Measurements from ENCODE around the gene POLD4. TPM values are rescaled to one million over a fixed set of nuclear protein-coding genes. Genes with fewer than 3 reads are reported as not detected.

POLD4 gene
- total RNA-seq, 1 experiment from 2014 or later: 19.5 TPM

DNA sequence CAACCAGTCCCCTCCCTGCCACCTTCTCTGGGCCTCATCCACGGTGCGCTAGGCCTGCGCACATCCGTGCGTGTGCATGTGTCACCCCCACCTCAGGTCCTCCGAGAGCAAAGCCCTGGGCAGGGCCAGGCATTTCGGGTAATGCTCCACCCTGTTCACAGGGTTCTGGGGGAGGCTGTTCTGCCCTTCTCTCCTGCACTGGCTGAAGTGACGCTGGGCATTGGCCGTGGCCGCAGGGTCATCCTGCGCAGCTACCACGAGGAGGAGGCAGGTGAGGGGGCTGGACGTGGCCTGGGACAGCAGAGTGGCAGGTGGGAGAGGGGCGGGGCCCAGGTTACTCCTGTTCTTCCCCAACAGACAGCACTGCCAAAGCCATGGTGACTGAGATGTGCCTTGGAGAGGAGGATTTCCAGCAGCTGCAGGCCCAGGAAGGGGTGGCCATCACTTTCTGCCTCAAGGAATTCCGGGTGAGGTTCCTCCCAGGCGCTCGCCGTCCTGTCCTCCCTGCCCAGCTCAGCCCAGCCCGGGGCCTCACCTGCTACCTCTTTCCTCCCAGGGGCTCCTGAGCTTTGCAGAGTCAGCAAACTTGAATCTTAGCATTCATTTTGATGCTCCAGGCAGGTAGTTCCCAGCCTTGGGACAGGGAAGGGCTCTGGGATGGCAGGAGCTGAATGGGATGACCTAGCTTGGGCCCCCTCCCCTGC is 42.4 kb upstream of the POLD4 start:
- no peak overlapping the region for H3K18ac ChIP-seq (ENCODE audit: insufficient read length, low read depth, low read length)
- peaks cover 23 to 26% of the 10 kb centered on the region in 2 experiments for H3K4me1 Mint-ChIP-seq
- H2BK120ac ChIP-seq (ENCODE audit: low read depth, low read length, poor library complexity, severe bottlenecking): no peak overlapping the region
- peaks cover 3% of the 10 kb centered on the region; the same call in 1 of the 2 replicates for H3K79me2 ChIP-seq (ENCODE audit: insufficient read depth, low read length)
- peaks cover under 1% of the 10 kb centered on the region; the same call in 1 of the 2 replicates for H3K4me1 ChIP-seq (ENCODE audit: insufficient read depth, low read length)
- no peak overlapping the region for H4K8ac ChIP-seq (replicated peaks; ENCODE audit: insufficient read length, low read depth, low read length)
- no peak overlapping the region; the same call in 1 of the 2 replicates for H3K14ac ChIP-seq (ENCODE audit: insufficient read depth, low read length)
- H3K36me3 Mint-ChIP-seq (ENCODE audit: insufficient read depth in 1 of 3, low read depth in 3 of 3): peaks cover 21 to 57% (median 51%) of the 10 kb centered on the region in 3 experiments
- no peak overlapping the region for H3K4me2 ChIP-seq (ENCODE audit: insufficient read depth, insufficient read length, low read length)
- TF ChIP-seq, protein P1, sequence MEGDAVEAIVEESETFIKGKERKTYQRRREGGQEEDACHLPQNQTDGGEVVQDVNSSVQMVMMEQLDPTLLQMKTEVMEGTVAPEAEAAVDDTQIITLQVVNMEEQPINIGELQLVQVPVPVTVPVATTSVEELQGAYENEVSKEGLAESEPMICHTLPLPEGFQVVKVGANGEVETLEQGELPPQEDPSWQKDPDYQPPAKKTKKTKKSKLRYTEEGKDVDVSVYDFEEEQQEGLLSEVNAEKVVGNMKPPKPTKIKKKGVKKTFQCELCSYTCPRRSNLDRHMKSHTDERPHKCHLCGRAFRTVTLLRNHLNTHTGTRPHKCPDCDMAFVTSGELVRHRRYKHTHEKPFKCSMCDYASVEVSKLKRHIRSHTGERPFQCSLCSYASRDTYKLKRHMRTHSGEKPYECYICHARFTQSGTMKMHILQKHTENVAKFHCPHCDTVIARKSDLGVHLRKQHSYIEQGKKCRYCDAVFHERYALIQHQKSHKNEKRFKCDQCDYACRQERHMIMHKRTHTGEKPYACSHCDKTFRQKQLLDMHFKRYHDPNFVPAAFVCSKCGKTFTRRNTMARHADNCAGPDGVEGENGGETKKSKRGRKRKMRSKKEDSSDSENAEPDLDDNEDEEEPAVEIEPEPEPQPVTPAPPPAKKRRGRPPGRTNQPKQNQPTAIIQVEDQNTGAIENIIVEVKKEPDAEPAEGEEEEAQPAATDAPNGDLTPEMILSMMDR (conservative IDR thresholded peaks at IDR 0.05): no peak
- no peak overlapping the region for H2BK15ac ChIP-seq (ENCODE audit: low read depth, low read length)
- no peak overlapping the region for H3K23ac ChIP-seq (ENCODE audit: insufficient read length, low read depth, low read length)
- no peak overlapping the region for H4K5ac ChIP-seq (ENCODE audit: insufficient read length, low read depth, low read length)
- no peak overlapping the region for H3K4me3 Mint-ChIP-seq
- no peaks in the 10 kb centered on the region for H4K20me1 ChIP-seq (ENCODE audit: control insufficient read depth, insufficient read depth, insufficient read length)
- no peak overlapping the region for H3K9ac ChIP-seq (ENCODE audit: extremely low read depth, insufficient read length, low read length)
- H2BK12ac ChIP-seq (ENCODE audit: insufficient read length, low read depth, low read length): no peak overlapping the region
- H2AK5ac ChIP-seq (ENCODE audit: insufficient read length, low read length): no peak overlapping the region
- H4K91ac ChIP-seq (ENCODE audit: insufficient read length, low read depth, low read length): no peak overlapping the region
- no peak overlapping the region for H3T11ph ChIP-seq (ENCODE audit: low read length)
- H3K56ac ChIP-seq (ENCODE audit: insufficient read length, low read depth, low read length): no peak overlapping the region
- peaks cover under 1% of the 10 kb centered on the region for H3K79me1 ChIP-seq (ENCODE audit: insufficient read depth, low read depth, low read length, poor library complexity, severe bottlenecking)
- H3K27me3 ChIP-seq (ENCODE audit: insufficient read depth, low read length): no peaks in the 10 kb centered on the region
- H3K9me3 Mint-ChIP-seq: no peaks in the 10 kb centered on the region; a peak in 1 of 5 replicates
- H3K23me2 ChIP-seq (ENCODE audit: insufficient read length, low read depth, low read length, poor library complexity, severe bottlenecking): peaks cover 13% of the 10 kb centered on the region
- H2AFZ ChIP-seq (ENCODE audit: low read length): no peak overlapping the region
- H3K27me3 Mint-ChIP-seq (ENCODE audit: low read depth): no peaks in the 10 kb centered on the region
- H3K27ac Mint-ChIP-seq: peak overlapping the region in 2 of 3 experiments; percentile 22 to 55; a peak in 2 of 7 replicates
- DNase-seq: no peak
- WGBS (ENCODE audit: extremely low coverage, insufficient read length, low lambda C conversion rate): no CpG with 5 or more reads among the region's 19 CpGs
- H3K9me3 ChIP-seq (ENCODE audit: control insufficient read depth, low read depth, low read length): no peaks in the 10 kb centered on the region
- no peak overlapping the region for H2BK20ac ChIP-seq (ENCODE audit: low read depth, low read length, poor library complexity, severe bottlenecking)
- H3K27ac ChIP-seq (ENCODE audit: insufficient read length, low read depth, low read length): no peak overlapping the region
- H3K4ac ChIP-seq (ENCODE audit: low read depth, low read length): no peak overlapping the region
- no peak overlapping the region for H2BK5ac ChIP-seq (ENCODE audit: insufficient read length, low read length)

Measured in H9 (cell line).